IPS DF 19.7 (cell line): Measurements from ENCODE around the gene WEE1.
"Not testable (repeated sequence)": the region's sequence is repeated elsewhere in the genome, so short reads cannot be mapped to it uniquely, and the experiment has no call there.

Experiments
- DNase-seq: peaks from one replicate; pipeline ENCODE4 v3.0.0-alpha.2; 2013; ENCODE audit warnings: low read depth, low spot score

WEE1 gene

GRCh38 chr11:9622353-9622752 lies 48.9 kb downstream of the WEE1 start:
- not testable (repeated sequence) for DNase-seq

GRCh38 chr11:9623053-9623452 lies 49.6 kb downstream of the WEE1 start:
- not testable (repeated sequence) for DNase-seq

GRCh38 chr11:9624448-9624847 lies 51.0 kb downstream of the WEE1 start:
- no peak for DNase-seq

GRCh38 chr11:9625162-9625561 lies 51.7 kb downstream of the WEE1 start:
- no peak for DNase-seq

GRCh38 chr11:9625728-9626127 lies 52.3 kb downstream of the WEE1 start:
- DNase-seq = no peak

GRCh38 chr11:9626496-9627394 lies 53.3 kb downstream of the WEE1 start:
- DNase-seq = peak; percentile 82

- DNase-seq = no peak
Measured at GRCh38 chr11:9629064-9629463, 55.6 kb downstream of the WEE1 start.

- no peak for DNase-seq
Measured at GRCh38 chr11:9633679-9634078, 60.2 kb downstream of the WEE1 start.

- DNase-seq = no peak
Measured at GRCh38 chr11:9636691-9637090, 63.2 kb downstream of the WEE1 start.

- DNase-seq = no peak
Measured at GRCh38 chr11:9639099-9639498, 65.6 kb downstream of the WEE1 start.
